Stimulated activated CD8-positive, alpha-beta memory T cell treated with anti-CD3 and anti-CD28 coated beads, Interleukin-7, amount 100 ng/mL, for 48 hours (primary cell): ENCODE measurements around the gene RLN3.
A peak's percentile ranks its signal among the peaks of the same experiment; 100 is the strongest.
"Not testable (repeated sequence)": the region's sequence is repeated elsewhere in the genome, so short reads cannot be mapped to it uniquely, and the experiment has no call there.

ENCODE experiments used
- DNase-seq, 2 donors: peaks; one replicate each; pipeline ENCODE4 v3.0.0-alpha.2; 2020; ENCODE audit warnings: low read depth in 1 of 2; ENCODE audit errors: extremely low read depth in 1 of 2

RLN3 gene

DNA sequence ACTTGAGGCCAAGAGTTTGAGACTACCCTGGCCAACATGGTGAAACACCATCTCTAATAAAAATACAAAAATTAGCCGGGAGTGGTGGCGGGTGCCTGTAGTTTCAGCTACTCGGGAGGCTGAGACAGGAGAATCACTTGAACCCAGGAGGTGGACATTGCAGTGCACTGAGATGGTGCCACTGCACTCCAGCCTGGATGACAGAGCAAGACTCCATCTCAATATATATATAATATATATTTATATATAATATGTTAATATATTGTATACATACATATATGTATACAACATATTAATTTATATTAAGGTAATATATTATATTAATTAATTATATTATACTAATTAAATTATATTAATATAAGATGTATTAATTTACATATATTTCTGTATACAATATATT lies 8.2 kb upstream of the RLN3 start:
- DNase-seq: not testable (repeated sequence)

DNA sequence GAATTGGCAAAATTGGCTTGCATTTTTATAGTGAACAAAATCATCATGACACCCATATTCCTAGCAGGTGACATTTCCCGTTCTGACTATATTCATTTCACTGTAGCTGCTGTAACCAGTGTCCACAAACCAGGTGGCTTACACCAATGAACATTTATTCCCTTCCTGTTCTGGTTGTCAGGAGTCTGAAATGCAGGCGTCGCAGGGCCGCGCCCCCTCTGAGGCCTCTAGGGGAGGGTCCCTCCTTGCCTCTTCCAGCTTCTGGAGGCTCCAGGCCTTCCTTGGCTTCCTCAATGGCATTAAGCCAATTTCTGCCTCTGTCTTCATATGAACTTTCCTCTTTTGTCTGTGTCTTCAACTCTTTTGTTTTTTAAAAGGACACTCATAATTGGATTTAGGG lies 6.5 kb upstream of the RLN3 start:
- no peak for DNase-seq

DNA sequence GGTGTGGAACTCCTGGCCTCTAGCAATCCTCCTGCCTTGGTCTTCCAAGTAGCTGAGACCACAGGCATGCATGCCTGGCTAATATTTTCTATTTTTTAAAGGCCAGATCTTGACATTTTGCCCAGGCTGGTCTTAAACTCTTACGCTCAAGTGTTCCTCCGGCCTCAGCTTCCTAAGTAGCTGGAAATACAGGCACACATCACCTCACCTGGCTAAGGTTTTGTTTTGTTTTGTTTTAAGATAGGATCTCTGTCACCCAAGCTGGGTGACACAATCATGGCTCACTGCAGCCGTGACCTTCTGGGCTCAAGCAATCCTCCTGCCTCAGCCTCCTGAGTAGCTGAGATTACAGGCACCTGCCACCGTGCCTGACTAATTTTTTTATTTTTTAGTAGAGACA lies 5.5 kb upstream of the RLN3 start:
- no peak for DNase-seq

DNA sequence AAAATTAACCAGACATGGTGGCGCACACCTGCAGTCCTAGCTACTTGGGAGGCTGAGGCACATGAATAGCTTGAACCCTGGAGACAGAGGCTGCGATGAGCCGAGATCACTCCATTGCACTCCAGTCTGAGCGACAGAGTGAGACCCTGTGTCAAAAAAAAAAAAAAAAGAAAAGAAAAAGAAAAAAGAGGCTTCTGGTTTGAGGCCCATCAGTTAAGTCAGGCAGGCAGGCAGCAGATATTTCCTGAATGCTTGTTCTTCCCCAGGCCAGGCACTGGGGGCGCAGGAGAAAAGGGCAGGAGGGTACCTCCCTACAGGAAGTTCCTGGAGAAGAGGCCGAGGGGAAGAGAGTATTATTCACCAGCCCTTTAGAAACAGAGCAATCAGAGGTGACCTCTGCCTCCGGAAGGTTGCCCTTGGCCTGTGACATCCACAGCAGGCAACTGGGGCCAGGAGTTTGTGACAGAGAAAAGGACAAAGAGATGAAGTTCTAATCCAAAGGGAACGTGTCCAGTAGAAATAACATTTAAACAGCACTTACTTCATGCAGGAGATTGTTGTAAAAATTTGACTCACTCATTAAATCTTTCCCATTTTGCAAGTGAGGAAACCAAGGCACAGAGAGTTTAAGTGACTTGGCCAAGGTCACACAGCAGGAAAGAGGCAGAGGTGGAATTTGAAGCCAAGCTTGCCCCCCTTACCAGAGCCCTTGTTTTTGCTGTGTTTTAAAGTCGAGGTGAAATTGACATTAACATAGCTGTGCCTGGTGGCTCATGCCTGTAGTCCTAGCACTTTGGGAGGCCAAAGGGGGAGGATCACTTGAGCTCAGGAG lies 4.3 kb upstream of the RLN3 start:
- DNase-seq: no peak

DNA sequence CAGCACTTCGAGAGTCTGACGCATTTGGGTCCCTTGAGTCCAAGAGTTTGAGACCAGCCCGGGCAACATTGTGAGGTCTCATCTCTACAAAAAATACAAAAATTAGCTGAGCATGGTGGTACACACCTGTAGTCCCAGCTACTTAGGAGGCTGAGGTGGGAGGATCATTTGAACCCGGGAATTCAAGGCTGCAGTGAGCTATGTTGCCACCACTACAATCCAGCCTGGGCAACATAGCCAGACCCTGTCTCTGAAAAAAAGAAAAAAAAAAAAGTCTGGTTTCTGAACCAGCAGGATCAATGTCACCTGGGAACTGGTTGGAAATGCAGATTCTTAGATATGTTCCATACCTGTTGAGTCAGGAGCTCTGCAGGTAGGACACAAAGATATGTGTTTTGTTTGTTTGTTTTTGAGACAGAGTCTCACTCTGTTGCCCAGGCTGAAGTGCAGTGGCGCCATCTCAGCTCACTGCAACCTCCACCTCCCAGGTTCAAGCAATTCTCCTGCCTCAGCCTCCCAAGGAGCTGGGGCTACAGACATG lies 1.2 kb upstream of the RLN3 start:
- DNase-seq: not testable (repeated sequence)

DNA sequence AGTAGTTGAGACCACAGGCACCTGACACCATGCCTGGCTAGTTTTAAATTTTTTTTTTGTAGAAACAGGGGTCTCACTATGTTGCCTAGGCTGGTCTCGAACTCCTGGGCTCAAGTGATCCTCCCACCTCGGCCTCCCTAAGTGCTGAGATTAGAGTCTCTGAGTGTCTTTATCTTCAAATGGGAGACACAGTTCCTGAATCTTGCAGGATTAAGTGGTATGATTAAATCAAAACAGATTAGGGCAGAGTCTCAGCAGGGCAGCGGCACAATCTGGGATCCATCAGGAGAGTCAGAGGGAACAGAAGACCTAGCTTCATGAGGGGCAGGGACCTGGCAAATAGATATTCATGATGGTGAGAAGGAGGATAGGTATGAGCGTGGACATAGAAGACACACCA lies 953 bp downstream of the RLN3 start:
- no peak for DNase-seq

DNA sequence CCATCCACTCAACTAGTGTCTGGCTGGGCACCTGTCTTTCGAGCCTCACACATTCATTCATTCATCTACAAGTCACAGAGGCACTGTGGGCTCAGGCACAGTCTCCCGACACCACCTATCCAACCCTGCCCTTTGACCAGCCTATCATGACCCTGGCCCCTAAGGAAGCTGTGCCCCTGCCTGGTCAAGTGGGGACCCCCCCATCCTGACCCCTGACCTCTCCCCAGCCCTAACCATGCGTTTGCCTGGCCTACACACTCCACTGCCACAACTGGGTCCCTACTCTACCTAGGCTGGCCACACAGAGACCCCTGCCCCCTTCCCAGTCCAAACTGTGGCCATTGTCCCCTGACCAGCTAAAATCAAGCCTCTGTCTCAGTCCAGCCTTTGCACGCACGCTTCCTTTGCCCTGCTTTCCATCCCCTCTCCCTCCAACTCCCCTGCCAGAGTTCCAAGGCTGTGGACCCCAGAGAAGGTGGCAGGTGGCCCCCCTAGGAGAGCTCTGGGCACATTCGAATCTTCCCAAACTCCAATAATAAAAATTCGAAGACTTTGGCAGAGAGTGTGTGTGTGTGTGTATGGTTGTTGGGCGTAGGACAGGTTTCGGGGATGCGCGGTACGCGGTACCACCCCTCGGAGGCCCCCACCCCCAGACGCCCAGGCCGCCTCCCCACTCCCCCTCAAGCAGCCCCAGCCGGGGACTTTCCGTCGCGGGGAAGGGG lies 3.2 kb downstream of the RLN3 start:
- no peak for DNase-seq

DNA sequence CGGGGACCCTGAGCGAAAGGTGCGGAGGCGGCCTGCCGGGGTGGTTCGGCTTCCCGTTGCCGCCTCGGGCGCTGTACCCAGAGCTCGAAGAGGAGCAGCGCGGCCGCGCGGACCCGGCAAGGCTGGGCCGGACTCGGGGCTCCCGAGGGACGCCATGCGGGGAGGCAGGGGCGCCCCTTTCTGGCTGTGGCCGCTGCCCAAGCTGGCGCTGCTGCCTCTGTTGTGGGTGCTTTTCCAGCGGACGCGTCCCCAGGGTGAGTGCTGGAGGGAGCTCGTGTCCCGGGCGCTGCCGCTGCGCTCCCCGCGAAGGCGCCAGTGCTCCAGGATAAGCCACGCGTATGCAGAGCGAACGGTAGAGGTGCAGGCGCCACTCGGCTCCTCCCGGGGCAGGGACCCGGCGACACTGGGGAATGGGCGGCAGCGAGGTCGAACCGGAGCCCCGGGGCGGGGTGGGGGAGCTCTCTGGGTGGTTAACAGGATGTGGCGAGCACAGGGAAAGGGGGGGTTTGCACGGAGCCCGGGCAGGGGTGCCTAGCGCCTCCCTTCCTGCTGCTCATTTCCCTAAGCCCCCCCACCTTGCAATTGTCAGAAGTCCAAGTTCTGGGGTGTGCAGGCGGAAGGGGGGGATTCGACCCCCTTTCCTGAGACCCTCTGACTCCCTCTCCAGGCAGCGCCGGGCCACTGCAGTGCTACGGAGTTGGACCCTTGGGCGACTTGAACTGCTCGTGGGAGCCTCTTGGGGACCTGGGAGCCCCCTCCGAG lies 4.0 kb downstream of the RLN3 start, which contains the start of gene IL27RA:
Gene IL27RA, plus strand, starts transcription at position 44 of the 762 bp plus-strand sequence. Its CDS starts 111 bp downstream, at position 155.
- DNase-seq: peak; percentile 58 to 68

DNA sequence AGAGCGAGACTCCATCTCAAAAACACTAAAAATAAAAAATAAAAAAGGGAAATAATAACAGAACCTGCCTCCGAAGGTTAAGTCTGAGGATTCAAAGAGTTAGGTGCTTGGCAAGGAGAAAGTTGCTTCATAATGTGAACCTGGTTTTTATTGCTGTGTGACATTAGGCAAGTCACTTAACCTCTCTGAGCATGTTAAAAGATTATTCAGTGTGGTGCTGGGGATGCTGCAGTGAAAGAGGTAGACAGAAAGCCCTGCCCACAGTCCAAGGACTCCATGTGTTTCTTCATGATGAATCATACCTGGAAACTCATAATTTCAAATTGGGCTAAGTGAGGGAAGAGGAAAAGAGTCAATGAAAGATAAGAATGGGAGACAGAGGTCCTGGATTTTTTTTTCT lies 6.0 kb downstream of the RLN3 start:
- no peak for DNase-seq

DNA sequence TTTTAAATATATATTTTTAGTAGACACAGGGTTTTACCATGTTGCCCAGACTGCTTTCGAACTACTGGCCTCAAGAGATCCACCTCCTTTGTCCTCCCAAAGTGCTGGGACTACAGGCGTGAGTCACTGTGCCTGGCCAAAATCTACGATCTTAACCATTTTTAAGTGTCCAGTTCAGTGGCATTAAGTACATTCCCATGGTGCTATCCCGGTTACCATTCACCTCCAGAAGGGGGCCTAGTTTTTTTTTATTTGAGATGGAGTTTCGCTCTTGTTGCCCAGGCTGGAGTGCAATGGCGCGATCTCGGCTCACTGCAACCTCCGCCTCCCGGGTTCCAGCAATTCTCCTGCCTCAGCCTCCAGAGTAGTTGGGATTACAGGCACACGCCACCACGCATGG lies 7.2 kb downstream of the RLN3 start:
- DNase-seq: not testable (repeated sequence)

DNA sequence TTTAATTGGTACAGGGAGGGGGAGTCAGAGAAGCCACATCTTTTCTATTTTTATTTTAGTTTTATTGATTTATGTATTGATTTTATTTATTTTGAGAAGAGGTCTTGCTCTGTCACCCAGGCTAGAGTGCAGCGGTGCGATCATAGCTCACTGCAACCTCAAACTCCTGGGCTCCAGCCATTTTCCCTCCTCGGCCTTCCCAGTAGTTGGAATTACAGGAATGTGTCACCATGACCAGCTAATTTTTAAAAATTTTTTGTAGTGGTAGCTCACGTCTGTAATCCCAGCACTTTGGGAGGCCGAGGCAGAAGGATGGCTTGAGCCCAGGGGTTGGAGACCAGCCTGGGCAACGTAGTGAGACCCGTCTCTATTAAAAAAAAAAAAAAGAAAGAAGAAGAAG lies 7.8 kb downstream of the RLN3 start:
- DNase-seq: no peak

DNA sequence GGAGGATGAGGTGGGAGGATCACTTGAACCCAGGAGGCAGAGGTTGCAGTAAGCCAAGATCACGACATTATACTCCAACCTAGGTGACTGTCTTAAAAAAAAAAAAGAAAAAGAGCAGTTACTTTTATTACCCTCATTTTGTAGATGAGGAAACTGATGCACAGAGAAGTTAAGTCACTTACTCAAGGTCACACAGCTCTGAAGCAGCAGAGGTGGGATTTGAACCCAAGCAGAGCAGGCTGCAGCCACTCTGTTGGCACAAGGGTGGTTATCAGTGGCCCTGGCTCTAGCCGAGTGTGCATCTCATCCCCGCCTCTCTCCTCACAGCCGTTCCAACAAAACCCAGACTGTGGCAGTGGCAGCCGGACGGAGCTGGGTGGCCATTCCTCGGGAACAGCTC lies 11.2 kb downstream of the RLN3 start:
- no peak for DNase-seq

DNA sequence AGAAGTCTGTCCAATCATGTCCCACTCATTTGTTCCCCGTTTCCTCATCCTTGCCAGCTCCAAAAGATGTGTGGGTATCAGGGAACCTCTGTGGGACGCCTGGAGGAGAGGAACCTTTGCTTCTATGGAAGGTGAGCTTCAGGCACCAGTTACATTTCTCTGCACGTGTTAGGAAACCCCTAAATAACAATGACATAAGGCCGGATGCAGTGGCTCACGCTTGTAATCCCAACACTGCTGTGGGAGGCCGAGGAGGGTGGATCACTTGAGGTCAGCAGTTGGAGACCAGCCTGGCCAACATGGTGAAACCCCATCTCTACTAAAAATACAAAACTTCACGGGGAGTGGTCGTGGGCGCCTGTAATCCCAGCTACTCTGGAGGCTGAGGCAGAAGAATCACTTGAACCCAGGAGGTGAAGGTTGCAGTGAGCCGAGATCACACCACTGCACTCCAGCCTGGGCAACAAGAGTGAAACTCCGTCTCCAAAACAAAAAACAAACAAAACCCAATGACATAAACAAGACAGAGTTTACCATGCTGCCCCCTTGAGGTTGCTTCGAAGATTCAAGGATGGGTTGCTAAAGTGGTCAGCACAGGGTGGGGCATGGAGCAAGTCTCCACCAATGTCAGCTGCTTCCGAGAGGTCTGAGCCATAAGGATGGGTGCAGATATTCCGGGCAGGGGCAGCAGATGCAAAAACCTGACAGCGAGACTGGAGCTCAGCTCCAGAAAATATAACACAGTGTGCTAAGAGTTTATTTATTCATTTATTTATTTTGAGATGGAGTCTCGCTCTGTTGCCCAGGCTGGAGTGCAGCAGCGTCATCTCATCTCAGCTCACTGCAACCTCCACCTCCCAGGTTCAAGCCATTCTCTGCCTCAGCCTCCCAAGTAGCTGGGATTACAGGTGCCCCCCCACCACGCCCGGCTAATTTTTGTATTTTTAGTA lies 15.0 kb downstream of the RLN3 start:
- not testable (repeated sequence) for DNase-seq

DNA sequence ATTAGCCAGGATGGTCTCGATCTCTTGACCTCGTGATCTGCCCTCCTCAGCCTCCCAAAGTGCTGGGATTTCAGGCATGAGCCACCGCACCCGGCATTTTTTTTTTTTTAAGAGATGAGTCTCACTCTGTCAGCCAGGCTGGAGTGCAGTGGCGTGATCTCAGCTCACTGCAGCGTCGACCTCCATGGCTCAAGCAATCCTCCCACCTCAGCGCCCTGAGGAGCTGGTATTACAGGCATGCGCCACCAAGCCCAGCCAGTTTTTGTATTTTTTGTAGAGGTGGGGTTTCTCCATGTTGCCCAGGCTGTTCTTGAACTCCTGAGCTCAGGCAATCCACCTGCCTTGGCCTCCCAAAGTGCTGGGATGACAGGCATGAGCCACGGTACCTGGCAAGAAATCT lies 19.9 kb downstream of the RLN3 start:
- DNase-seq: not testable (repeated sequence)

DNA sequence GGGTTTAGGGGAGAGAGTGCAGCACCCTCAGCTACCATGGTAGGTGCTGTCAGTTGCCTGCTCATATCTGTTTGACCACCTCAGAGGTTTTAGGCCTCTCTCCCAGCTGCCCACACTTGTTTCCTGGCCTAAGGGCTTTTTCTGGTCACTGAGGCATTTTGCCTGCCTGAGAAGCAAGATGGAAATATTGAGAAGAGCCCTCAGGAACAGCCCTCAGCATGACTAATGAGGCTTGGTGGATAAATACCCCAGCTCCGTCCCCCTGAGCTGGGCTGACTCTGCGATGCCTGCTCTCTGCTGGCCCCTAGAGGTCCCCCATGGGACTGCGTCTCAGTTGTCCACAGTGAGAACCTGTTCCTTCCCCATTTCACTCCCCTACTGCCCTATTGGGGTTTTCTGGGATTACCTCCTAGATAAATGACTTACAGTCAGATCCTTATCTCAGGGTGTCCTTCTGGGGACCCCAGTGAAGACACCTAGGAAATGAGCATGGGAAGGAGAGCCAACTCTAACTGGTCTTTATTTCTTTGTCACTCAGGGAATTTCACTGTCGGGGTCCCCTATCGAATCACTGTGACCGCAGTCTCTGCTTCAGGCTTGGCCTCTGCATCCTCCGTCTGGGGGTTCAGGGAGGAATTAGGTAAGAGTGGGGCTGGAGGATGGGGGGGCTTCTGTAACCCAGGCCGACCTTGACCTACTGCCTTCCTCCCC lies 20.6 kb downstream of the RLN3 start:
- DNase-seq: peak; percentile 53 to 55

DNA sequence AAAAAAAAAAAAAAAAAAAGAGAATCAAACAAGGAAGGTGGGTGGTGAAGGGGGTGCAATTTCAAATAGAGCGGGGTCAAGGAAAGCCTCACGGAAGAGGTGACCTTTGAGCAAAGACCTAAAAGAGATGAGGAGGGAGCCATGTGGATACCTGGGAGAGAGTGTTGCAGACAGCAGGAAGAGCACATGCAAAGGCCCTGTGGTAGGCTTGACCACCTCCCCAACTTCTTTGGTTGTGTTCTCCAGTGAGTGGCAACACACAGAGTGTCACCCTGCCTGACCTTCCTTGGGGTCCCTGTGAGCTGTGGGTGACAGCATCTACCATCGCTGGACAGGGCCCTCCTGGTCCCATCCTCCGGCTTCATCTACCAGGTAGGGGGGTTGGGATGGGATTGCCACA lies 22.6 kb downstream of the RLN3 start:
- DNase-seq: no peak

DNA sequence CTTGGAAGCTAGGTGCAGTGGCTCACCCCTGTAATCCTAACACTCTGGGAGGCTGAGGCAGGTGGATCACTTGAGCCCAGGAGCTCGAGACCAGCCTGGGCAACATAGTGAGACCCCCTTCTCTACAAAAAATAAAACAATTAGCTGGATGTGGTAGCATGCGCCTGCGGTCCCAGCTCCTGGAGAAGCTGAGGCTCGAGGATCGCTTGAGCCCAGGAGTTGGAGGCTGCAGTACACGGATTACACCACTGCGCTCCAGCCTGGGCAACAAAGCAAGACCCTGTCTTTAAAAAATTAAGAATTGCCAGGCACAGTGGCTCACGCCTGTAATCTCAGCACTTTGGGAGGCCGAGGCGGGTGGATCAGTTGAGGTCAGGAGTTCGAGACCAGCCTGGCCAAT lies 23.0 kb downstream of the RLN3 start:
- DNase-seq: not testable (repeated sequence)

DNA sequence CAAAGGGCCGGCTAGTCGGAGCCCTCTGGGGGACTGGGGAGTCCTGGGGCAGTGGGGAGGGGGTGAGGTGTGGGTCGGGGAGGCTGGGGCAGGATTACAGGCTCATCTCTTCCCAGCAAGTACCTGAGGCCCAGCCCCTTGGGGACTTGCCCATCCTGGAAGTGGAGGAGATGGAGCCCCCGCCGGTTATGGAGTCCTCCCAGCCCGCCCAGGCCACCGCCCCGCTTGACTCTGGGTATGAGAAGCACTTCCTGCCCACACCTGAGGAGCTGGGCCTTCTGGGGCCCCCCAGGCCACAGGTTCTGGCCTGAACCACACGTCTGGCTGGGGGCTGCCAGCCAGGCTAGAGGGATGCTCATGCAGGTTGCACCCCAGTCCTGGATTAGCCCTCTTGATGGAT lies 24.0 kb downstream of the RLN3 start:
- no peak for DNase-seq

DNA sequence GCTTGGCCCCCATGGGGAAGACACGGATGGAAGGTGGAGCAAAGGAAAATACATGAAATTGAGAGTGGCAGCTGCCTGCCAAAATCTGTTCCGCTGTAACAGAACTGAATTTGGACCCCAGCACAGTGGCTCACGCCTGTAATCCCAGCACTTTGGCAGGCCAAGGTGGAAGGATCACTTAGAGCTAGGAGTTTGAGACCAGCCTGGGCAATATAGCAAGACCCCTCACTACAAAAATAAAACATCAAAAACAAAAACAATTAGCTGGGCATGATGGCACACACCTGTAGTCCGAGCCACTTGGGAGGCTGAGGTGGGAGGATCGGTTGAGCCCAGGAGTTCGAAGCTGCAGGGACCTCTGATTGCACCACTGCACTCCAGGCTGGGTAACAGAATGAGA lies 24.5 kb downstream of the RLN3 start:
- no peak for DNase-seq
